CD4-positive, alpha-beta T cell treated with Interleukin-15 for 4 hours (primary cell): ENCODE data around the gene ADARB1.

Experiments used
- DNase-seq: peaks from one replicate; pipeline ENCODE4 v3.0.0-alpha.2; 2020; ENCODE audit warnings: low spot score

Gene ADARB1

DNA sequence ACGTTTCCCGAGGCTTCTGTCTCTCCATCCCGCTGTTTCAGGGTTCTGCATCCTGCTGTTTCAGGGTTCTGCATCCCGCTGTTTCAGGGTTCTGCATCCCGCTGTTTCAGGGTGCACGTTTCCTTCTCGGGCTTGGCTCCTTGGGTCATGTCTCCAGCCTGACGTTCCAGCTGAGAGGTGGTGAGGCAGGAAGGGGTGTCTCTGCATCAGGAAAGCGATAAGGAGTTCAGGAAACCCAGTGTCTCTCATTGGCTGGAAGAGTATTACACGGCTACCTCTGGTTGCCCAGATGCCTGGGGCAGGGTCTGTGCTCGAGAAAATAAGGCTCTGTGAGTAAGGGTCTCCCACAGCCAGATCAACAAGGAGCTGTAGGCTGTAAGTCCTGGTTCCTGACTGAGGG lies 21.1 kb downstream of the ADARB1 start:
- DNase-seq = no peak

DNA sequence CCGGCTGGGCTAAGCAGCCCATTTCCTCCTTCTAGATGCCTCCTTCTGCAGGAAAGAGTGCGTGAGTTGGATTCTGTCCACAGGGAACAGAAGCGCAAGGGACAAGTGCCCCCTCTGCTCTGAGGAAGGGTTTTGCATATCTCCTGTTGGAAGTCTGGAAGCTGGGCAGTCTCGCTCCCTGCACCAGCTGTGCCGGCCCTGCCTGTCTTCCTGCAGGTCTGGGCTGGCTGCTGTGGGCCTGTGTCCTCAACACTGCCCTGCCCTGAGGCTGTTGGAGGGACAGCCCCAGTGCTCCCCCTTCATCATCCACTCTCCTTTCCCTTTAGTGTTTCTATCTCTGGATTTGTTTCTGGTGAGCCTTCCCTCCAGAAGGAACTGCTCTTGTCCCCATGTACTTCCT lies 21.8 kb downstream of the ADARB1 start:
- no peak for DNase-seq

DNA sequence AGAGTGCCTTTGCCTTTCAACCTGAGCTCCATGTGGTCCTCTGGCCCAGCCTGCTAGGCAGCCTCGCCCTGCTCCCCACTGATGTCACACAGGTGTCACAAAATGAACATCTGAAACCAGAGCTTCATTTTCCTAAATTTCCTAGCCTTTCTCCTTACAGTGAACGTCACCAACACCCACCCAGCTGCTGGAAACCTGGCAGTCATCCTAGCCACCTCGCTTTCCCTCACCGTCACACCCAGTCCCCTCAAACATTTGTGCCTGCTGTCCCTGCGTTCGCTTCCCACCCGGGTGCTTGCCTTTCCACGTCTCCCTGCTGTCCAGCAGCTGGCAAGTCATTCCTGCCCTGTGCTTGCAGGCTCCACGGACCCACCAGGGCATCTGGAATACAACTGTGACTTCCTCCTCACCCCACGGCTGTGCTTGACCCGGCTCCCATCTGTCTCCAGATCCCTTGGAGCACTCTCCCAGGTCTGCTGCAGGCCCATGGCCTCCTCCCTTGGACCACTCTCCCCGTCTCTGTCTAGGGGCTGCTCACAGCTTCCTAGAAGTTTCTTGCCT lies 23.5 kb downstream of the ADARB1 start:
- DNase-seq = no peak

DNA sequence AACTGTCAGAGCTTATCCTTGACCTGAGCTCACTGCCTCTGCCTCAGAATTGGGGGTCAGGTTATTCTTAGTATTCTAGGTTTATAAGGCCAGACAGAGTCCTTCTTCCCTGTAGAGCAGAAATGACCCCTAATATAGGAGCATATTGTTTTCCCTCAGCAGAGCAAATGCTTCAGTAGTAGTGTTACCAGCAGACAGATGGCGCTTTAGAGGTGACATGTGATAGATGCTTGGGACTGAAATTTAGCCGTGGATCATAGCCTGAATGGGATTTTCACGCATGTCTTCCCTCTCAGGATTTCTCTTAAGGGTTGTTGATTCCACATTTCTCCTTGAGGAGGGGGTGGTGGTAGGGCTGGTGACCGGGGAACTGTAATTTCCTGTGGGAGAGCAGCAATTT lies 24.5 kb downstream of the ADARB1 start:
- DNase-seq = no peak

DNA sequence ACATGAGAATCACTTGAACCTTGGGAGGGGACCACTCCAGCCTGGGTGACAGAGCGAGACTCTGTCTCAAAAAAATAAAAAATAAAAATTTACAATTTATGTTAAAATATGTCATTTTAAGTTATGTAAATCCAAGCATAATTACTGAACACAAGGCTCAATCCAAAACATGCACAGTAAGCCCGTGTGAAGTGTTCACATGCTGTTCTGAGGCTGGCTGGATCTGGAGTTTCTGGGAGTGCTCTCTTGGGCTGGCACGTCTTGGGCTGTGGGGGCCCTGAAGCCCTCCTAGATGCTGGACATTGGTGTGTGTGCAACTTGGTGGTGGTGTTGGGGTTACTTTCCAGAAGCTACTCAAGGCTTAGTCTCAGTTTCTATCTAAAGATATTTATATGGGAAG lies 25.2 kb downstream of the ADARB1 start:
- no peak for DNase-seq

DNA sequence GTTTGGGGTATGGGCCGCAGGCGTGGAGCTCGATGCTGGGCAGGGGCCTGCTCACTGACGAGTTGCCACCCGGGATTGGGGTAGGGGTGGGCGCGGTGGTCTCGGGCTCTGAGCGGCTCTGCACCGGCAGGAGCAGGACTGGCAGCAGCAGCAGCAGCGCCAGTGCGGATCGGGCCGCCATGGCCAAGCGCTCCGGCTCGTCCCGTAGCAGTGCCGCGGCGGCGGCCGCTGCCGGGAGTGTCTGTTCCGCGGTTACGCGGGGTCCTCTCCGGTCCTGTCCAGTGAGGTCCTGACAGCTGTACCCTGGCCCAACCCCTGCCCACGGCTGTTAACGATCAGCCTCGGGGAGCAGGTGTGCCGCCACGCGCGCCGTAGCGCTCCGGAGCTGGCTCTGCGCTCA lies 26.5 kb downstream of the ADARB1 start:
- DNase-seq = no peak

DNA sequence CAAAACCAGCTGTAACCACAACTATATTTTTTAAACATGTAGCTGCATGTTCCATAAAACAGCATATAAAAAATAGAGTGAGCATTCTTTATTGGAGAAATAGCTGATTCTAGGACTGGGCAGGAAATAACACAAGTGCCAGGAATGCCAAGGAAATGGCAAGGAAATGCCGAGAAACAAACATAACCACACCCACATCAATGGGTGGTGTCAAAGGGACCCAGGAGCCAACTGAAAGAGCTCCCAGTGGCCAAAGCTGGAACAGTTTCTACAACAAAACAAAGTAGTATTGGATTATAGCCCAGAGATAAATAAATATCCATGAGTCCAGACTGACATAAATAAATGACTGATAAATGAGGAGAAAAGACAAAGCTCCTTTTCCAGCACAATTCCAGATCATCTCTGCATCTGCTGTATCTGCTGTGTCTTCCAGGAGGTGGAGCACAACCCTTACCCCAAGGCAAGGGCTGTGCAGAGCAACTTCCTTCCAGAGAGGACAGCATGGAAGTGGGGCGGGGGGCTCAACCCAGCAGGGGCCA lies 28.1 kb downstream of the ADARB1 start:
- no peak for DNase-seq

DNA sequence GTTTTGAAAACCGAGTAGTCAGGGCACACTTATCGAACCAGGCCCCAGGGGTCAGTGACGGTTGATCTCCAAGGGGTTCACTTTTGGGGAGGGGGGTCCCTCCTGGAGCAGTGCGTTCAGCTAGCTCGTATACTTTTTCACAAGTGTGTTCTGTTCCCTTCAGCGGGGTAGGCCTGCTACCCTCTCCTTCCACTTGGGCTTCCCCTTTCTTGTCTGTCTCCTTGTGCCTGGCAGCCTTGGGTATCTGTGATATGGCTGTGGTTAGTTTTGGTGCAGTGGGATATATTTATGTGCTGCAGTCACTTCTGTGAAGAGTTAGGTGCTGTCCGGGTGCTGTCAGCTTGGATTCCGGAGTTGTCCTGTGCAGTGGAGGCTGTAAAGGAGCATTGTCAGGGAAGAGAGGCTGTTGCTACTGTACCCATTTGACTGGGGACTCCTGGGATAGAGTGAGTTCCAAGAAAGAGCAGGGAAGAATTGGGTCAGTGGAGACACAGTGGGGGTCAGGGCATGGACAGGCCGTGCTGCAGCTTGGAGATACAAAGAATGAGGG lies 29.7 kb downstream of the ADARB1 start:
- no peak for DNase-seq

DNA sequence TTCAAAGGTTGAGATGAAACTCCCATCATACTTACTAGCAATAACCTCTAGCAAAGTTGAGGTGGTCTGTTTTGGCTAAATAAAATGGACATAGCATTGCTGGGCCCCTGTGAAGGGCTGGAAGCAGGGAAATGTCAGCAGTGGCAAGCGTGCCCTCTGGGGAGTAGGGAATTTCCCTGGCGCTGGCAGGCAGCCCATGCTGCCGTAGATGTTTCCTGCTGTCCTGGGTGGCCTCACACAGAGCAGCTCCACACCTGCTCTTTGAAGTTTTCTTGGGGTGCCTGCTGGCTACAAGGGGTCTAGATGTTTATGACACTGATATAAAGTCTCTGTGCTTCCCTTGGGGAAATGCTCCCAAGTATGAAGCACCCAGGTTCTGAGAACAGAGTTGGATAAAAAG lies 30.2 kb downstream of the ADARB1 start:
- DNase-seq = no peak

DNA sequence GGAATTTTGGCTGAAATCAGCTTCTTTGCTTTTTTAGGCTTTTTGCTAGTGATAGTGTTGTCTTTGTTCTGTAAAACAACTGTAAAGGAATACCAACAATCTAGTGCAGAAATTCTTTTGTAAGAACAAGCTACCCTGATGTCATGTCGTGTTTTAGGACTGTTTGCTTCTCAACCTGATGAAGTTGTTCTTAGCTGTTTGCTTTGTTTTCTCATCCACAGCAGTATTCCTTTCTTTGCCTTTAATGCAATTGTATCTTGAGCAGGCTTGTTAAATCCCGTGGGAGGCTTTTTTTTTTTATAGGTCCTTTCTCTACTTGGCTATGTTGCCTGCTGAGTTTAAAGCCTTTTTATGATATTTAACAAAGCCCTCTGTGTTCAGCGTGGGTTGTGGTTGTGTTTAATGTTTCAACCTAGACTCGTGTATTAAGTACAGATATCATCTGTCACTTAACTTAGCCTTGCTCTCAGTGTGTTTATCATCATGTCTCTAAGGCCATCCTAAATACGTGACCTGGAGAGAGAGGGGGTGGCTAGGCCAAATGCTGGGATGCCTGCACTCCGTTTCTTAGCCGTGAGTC lies 31.6 kb downstream of the ADARB1 start:
- DNase-seq = no peak

DNA sequence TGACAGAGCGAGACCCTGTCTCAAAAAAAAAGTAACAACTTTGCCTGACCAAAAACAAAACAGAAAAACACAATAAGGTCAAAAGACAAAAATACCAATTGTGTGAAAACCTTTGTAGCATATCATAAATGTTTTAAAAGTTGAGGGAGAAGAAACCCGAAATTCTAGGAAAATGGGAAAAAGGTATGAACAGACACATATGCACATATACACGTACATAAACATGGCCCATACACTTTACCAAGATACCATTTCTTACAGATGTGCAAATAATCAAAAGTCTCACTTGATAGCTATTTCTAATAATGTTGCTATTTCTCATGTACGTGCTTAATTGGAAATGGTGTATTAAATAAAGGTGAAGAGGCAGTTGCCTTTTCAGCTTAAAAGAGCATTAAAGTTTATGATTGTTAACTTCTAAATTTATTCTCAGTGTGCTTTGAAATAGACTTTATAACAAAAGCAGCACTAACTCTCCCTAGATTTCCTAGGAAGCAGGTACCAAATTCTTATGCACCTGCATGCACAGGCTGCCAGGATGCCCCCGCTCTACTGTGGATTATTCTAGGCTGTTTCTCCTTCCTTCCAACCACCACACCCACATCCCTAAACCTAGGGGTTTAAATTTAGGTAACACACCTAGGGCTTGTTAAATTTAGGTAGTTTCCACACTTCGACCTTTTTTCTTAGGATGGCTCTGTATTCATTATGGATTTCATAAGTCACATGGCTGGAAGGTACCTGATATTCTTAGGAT lies 33.8 kb downstream of the ADARB1 start:
- no peak for DNase-seq

DNA sequence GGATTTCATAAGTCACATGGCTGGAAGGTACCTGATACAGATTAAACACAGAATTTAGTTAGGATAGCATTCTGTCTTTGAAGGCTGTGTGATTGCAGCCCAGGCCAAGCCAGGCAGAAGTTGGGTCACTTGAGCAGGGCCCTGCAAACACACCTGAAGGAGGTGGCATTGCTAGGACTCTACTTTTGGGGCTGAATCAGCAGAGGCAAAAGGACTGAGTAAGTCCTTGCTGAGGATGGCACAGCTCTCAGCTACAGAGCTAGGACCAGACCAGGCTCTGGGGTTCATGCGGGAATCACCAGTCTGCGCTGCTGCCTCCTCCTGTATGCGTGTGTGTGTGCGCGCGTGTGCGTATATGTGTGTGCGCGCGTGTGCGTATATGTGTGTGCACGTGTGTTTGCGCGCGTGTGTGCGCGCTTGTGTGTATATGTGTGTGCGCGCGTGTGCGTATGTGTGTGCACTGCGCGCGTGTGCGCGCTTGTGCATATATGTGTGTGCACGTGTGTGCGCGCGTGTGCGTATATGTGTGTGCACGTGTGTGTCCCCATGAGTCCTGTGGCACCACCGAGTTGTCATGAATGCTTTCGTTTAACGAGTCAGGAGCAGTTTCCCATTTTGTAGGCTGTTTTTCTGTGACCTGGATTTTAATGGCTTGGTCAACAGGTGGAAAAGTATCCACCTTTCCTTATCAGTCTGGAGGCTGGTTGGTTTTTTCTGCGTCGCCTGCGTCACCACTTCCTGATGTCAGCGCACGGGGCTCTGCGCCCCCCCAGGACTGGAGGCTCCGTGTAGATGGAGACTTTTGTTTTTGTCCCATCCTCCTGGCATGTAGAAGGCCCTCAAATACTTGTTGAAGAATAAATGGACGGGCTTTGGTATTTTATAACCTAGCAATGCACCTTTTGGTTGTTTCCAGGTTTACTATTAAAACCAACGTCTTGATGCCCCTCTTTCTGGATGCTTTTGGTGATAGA lies 34.7 kb downstream of the ADARB1 start:
- no peak for DNase-seq

DNA sequence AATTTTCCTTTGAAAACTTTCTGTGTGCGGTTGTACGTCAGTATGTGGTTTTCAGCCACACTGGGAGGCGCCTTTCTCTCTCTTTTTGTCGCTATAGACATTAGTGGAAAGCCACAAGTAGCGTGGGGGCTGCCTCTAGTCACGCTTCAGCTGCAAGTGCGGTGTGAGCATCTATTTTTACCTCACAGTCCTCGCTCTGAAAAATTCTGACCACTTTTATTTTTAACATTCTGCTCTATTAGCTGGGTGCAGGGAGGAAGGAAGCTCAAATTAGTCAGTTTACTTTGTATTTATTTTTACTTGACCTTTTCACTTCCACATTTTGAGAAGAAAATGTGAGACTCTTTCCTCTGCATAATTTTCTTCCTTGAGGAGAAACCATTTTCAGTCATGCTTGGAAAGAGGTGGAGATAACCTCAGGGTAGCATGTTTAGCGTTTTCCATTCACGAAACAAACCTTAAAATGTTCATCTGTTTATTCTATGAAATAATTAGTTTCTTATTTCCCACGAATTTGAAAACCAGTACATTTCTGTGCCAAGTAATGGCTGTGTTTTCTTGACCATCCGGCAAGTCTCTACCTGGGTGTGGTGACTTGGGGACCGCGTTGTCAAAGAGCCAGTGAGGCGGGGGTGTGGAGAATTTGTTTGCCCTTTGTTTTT lies 35.6 kb downstream of the ADARB1 start:
- no peak for DNase-seq

DNA sequence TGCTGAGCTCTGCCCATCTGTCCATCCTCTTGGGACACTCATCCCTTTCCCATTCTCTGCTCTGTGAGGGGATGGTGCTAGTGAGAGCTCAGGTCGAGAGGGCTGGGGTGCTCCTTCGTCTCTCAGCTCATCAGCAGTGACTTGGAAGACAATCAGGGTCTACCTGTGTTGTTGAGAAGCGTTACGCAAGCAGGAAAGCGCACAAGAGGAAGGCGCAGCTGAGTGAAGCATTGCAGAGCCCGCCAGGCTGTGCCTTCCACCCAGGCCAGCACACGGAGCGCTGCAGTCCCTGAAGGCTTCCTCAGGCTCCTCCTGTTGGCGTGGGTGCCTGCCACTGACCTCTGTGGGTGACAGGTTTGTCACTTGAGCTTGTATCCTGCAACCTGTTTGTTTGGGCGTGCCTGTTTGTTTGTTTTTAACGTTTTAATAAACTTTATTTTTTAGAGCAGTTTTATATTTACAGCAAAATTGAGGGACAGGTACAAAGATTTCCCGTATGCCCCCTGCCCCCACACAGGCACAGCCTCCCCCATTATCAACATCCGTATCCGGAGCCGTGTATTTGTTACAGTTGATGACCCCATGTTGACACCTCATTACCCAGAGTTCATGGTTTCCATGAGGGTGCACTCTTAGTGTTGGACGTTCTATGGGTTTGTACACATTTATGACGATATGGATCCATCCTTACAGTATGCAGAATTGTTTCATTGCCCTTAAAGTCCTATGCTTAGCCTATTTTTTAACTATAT lies 36.7 kb downstream of the ADARB1 start:
- no peak for DNase-seq

DNA sequence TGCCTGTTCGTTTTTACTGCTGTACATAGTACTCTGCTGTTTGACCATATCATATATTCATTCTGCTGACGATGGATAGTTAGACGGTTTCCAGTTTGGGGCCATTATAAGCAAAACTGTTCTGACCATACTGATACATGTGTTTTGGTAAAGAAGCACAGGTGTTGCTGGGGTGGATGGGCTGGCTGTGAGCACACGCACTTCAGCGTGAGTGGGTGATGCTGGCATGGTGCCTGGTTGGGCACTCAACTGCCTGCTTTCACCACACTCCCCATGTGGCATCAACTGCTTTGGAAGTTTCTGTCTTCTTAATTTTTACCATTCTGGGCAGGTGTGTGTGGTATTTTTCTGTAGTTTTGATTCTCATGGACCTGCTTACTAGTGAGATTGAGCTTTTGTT lies 37.3 kb downstream of the ADARB1 start:
- DNase-seq = no peak

DNA sequence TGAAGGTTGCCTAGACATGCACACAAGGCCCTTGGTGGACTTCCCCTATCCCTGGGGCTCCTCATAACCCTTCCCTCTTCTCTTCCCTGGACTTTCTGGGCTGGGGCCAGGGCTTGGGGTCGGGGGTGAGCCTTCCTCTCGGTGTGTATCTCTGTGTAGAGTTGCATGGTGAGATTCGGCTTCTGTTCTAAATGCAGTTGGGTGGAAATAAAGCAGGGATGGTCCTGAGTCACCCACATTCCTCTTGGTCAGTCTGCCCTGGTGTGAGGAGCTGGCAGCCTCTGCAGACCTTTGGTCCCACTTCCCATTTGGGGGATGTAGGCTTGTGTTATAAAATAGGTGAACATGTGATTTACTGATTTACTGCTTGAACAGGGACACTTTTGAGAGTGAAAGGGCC lies 38.0 kb downstream of the ADARB1 start:
- no peak for DNase-seq

DNA sequence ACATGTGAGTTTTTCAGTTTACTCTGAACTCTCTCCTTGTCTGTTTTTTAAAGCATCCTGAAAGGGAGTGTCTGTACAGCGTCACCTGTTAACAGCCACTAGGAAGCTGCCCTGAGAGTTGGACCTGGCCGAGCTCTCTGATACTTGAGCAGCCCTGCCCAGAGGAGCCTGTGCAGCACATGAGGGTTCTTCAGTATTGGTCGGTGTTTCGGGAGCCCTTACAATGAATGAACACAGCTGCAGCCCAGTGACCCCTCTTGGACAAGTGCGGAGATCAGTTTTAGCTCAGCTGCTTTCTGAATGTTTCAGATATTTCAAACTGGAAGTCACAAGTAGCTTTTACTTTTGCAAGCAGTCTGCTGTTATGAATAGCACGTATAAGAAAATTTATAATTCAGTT lies 39.2 kb downstream of the ADARB1 start:
- DNase-seq = no peak

DNA sequence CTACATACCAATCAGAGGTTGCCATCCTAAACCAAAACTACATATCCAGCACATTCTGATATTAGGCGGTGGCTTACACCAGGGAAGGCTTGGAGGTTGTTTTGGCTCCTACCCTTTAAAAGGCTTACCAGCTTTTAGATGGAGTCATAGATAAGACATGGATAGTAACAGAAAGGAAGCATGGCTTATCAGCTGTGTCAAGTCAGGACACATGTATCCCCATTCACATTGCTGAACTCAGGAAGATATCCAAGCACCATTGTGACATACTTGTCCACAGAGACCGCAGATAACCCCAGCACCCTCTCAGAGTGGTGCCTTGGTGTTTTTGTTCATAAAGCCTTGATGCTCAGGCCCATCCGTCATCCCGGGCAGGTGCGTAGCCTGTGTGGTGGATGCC lies 39.7 kb downstream of the ADARB1 start:
- no peak for DNase-seq

DNA sequence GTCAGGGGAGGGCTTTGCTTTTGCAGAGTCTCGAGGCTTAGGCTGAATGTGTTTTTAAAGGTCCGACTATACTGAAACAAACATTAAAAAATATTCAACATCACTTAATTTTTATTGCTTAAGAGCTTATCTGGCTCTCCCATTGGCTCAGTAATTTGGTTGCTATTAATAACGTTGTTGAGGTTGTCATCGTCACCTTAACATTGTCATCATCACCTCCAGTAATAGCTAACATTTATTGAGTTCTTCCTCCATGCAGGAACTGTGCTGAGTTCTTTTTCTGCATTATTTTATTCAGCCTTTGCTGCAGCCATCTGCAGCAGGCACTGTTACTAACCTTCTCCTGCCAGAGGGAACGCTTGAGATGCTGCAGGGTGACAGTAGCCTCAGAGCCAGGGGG lies 40.1 kb downstream of the ADARB1 start:
- DNase-seq = no peak

DNA sequence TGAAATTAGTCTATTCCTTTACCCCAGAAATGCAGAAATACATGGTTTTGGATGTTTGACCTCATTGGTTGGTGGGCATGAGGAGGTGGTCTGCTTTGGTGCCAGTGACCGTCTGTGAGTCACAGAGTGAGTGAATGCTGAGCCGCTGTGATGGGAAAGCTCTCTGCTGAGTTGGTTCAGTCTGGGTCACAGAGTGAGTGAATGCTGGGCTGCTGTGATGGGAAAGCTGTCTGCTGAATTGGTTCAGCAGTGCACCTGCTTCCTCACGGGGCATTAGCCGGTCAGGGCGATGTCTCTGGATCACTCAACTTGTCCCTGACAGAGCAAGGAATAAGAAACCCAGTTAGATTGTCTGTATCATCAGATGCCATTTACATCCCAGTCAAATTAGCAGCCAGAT lies 40.8 kb downstream of the ADARB1 start:
- DNase-seq = no peak

DNA sequence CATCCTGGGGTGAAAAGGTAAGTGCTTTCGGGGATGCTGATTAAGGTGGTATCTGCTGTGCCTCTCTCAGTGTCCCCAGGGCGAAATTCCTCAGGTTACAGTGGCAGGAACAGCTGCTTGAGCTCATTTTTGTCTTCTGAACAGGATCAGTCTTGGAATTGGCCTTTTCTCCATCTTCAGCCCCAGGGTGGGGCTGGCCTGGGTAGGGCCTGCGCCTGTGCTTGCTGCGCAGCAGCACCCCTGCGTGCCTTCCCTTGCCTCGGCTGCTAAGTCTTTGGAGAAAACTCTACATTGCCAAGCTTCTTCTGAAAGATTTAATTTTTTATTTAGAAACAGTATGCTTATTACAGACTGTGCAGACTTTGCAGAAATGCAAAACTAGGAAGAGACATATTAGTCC lies 41.7 kb downstream of the ADARB1 start:
- no peak for DNase-seq
